Calu3 (cell line): ENCODE data around the gene TMEM256. TPM values are rescaled to one million over a fixed set of nuclear protein-coding genes. Genes with fewer than 3 reads are reported as not detected.

ENCODE experiments used
- BruUV-seq: library from RNA; stranded (reverse); fragments of 400-500 nt; replicated peaks from 2 replicates; lab custom pipeline; 2021; lab: Mats Ljungman, UMichigan
- CTCF ChIA-PET: fragments of 300-600 bp; sonication (Branson Sonifier 250); formaldehyde crosslinking; loops from one replicate; lab custom pipeline; 2022; ENCODE audit warnings: antibody characterized with exemption; lab: Charles Lee
- DNase-seq: peaks from one replicate; pipeline ENCODE4 v3.0.0; 2022
- H3K27ac Mint-ChIP-seq: one replicate; pipeline ENCODE4 v1.8.0; 2022; ENCODE audit warnings: mixed read lengths; ENCODE audit not compliant: unreplicated experiment
- H3K27me3 Mint-ChIP-seq: one replicate; pipeline ENCODE4 v1.8.0; 2022; ENCODE audit warnings: mixed read lengths; ENCODE audit not compliant: unreplicated experiment
- H3K36me3 Mint-ChIP-seq: one replicate; pipeline ENCODE4 v1.8.0; 2022; ENCODE audit warnings: mild to moderate bottlenecking, moderate library complexity, mixed read lengths; ENCODE audit not compliant: insufficient read depth, unreplicated experiment
- H3K4me1 Mint-ChIP-seq: one replicate; pipeline ENCODE4 v1.8.0; 2022; ENCODE audit warnings: mild to moderate bottlenecking, low read depth, mixed read lengths; ENCODE audit not compliant: unreplicated experiment
- H3K4me3 Mint-ChIP-seq: one replicate; pipeline ENCODE4 v1.8.0; 2022; ENCODE audit warnings: mild to moderate bottlenecking, low read depth, moderate library complexity, mixed read lengths; ENCODE audit not compliant: unreplicated experiment
- H3K9me3 Mint-ChIP-seq: one replicate; pipeline ENCODE4 v1.8.0; 2022; ENCODE audit warnings: low read depth, mixed read lengths; ENCODE audit not compliant: unreplicated experiment
- intact Hi-C: fragments of 100-400 bp; cut with micrococcal nuclease; formaldehyde crosslinking; loops from one replicate; pipeline ENCODE4 v1.10.0; 2022; ENCODE audit not compliant: unreplicated experiment
- total RNA-seq: library from RNA; stranded (reverse); gene quantifications from 2 replicates; pipeline ENCODE4 v1.2.3, GENCODE V29; 2022
- TF ChIP-seq, protein P1 (sequence below): fragments of 200-600 bp; IDR thresholded peaks from one replicate; pipeline ENCODE4 v1.8.0; 2022; ENCODE audit warnings: antibody characterized with exemption; ENCODE audit not compliant: unreplicated experiment

The TMEM256 gene
- total RNA-seq, 1 experiment from 2014 or later: 47.8 TPM

DNA sequence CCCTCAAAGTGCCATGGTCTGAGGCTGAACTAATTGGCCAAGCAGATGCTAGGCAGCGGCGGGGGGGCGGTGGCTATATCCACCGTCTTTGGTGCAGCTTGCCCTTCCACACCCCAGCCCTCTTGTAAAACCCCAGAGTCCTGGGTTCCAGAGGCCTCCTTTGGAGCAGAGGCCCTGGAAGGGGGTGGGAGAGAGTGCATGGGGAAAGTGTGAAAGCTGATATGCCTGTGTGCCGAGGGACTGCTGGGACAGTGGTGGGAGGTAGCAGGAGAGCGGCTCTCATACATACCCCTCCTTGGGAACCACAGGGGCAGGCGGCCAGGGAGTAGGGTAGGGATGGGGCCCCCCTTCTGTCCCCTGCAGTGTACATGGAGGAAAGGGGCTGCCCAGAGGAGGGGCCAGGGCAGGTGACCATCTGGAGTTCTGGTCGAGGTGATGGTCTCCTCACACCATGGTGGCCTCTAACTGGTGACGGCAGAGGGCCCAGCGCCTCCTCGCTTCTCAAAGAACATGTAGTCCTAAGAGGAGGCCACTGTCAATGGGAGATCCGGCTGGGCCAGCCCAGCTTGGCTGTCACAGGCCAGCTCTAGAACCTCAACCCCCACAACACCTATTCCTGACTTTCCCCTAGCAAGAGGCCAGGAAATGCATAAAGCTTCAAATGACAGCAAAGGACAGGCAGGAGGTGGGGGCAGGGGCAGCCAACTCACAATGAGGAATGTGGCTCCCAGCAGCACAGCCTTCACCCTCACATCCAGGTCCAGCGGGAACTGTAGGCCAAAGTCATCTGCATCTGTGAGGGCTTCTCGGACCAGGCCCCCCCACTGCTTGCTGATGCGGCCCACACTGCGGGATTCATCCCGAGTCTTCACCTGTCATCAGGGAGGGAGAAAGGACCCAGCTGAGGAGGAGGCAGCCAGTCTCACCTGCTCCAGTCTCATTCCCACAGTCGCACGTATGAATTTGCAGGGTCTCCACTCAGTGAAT lies 13.7 kb downstream of the TMEM256 start:
- peaks cover 7% of the 10 kb centered on the region for H3K4me1 Mint-ChIP-seq

GRCh38 chr17:7388856-7389255 lies 15.0 kb downstream of the TMEM256 start:
- TF ChIP-seq, protein P1, sequence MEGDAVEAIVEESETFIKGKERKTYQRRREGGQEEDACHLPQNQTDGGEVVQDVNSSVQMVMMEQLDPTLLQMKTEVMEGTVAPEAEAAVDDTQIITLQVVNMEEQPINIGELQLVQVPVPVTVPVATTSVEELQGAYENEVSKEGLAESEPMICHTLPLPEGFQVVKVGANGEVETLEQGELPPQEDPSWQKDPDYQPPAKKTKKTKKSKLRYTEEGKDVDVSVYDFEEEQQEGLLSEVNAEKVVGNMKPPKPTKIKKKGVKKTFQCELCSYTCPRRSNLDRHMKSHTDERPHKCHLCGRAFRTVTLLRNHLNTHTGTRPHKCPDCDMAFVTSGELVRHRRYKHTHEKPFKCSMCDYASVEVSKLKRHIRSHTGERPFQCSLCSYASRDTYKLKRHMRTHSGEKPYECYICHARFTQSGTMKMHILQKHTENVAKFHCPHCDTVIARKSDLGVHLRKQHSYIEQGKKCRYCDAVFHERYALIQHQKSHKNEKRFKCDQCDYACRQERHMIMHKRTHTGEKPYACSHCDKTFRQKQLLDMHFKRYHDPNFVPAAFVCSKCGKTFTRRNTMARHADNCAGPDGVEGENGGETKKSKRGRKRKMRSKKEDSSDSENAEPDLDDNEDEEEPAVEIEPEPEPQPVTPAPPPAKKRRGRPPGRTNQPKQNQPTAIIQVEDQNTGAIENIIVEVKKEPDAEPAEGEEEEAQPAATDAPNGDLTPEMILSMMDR: no peak
- H3K4me3 Mint-ChIP-seq: no peak overlapping the region
- H3K27me3 Mint-ChIP-seq: no peaks in the 10 kb centered on the region
- H3K9me3 Mint-ChIP-seq: no peaks in the 10 kb centered on the region
- no peak overlapping the region for H3K27ac Mint-ChIP-seq
- DNase-seq: no peak
- H3K36me3 Mint-ChIP-seq: peaks cover 34% of the 10 kb centered on the region
- no peaks in the 10 kb centered on the region for H3K4me1 Mint-ChIP-seq
- CTCF ChIA-PET: no interaction called here
- intact Hi-C loops: no loop called here
- no TSS peak for BruUV-seq

More for the DNA sequence above, 13.7 kb downstream of the TMEM256 start:
- intact Hi-C loops: no loop called here
- no peak overlapping the region for H3K27ac Mint-ChIP-seq
- H3K36me3 Mint-ChIP-seq: peaks cover 37% of the 10 kb centered on the region
- TSS peak; percentile 13 for BruUV-seq
- TF ChIP-seq, protein P1: no peak
- H3K9me3 Mint-ChIP-seq: no peaks in the 10 kb centered on the region
- no peak overlapping the region for H3K4me3 Mint-ChIP-seq
- no peak for DNase-seq
- CTCF ChIA-PET: no interaction called here
- no peaks in the 10 kb centered on the region for H3K27me3 Mint-ChIP-seq

DNA sequence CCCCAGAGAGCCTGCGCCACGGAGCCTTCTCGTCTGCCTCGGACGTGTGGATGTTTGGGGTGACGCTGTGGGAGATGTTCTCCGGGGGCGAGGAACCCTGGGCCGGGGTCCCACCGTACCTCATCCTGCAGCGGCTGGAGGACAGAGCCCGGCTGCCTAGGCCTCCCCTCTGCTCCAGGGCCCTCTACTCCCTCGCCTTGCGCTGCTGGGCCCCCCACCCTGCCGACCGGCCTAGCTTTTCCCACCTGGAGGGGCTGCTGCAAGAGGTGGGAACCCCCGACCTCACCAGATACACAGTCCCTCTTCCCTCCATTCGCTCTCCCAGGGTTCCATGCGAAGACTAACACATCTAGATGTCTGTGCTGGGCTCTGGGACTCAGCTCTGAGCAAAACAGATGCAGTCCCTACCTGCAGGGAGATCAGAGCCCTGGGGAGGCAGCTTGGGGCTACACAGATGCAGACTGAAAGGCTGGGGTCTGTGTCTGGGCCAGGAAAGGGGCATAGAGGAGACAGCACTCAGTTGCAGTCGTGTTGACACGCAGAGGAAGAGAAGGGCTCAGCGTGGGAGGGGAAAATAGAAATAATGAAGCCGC lies 19.3 kb downstream of the TMEM256 start:
- CTCF ChIA-PET: no interaction called here
- H3K27ac Mint-ChIP-seq: no peak overlapping the region
- DNase-seq: no peak
- no peaks in the 10 kb centered on the region for H3K9me3 Mint-ChIP-seq
- no TSS peak for BruUV-seq
- H3K27me3 Mint-ChIP-seq: no peaks in the 10 kb centered on the region
- H3K36me3 Mint-ChIP-seq: peaks cover 49% of the 10 kb centered on the region
- intact Hi-C loops: no loop called here
- peaks cover 8% of the 10 kb centered on the region for H3K4me1 Mint-ChIP-seq
- no peak overlapping the region for H3K4me3 Mint-ChIP-seq
- TF ChIP-seq, protein P1: no peak

- DNase-seq: no peak
- peaks cover 8% of the 10 kb centered on the region for H3K4me1 Mint-ChIP-seq
- TF ChIP-seq, protein P1: no peak
- H3K9me3 Mint-ChIP-seq: no peaks in the 10 kb centered on the region
- intact Hi-C loops: no loop called here
- no peak overlapping the region for H3K4me3 Mint-ChIP-seq
- CTCF ChIA-PET: no interaction called here
- BruUV-seq: no TSS peak
- H3K27me3 Mint-ChIP-seq: no peaks in the 10 kb centered on the region
- peaks cover 49% of the 10 kb centered on the region for H3K36me3 Mint-ChIP-seq
- no peak overlapping the region for H3K27ac Mint-ChIP-seq
Measured at GRCh38 chr17:7383742-7384488, 20.0 kb downstream of the TMEM256 start.
